HCT116 (cell line): Measurements from ENCODE around the gene TADA2B.

Experiments used
- CTCF ChIP-seq, 3 experiments: fragments of 200-600 bp in 1 of 3; sonication (generic) in 1 of 3; IDR thresholded peaks in 2 of 3; conservative IDR thresholded peaks in 1 of 3; 2 replicates each; pipeline ENCODE4 v1.5.1; 2012 to 2017; ENCODE audit warnings: low read depth in 2 of 3, low read length in 2 of 3, antibody characterized with exemption in 1 of 3, borderline replicate concordance in 1 of 3, control low read depth in 1 of 3, mild to moderate bottlenecking in 1 of 3, mixed read lengths in 1 of 3, mixed run types in 1 of 3, moderate library complexity in 1 of 3; ENCODE audit not compliant: insufficient read depth in 1 of 3
- EGR1 ChIP-seq: IDR thresholded peaks from 2 replicates; pipeline ENCODE4 v1.6.1; 2012; ENCODE audit warnings: low read depth
- EZH2 ChIP-seq: fragments of 200-600 bp; sonication (generic); IDR thresholded peaks from 2 replicates; pipeline ENCODE4 v1.6.1; 2017; ENCODE audit warnings: antibody characterized with exemption, mixed run types

DNA sequence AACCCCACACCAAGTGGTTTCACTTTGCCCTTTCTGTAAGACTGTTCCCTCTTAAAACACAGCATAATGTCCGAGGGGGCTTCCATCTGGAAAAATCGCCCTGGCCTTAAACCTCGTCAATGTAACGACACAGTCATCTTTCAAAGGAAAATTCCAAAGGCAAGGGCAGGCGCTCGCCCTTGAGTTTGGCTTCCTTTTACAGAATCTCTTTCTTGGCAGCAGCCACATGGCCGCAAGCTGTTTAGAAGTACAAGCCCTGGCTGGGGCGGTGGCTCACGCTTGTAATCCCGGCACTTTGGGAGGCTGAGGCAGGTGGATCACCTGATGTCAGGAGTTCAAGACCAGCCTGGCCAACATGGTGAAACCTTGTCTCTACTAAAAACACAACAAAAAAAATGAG is 51.7 kb downstream of the TADA2B start:
- TF ChIP-seq EZH2 = no peak
- no peak for TF ChIP-seq CTCF (IDR thresholded peaks at IDR 0.05 in 2 of 3, conservative IDR thresholded peaks at IDR 0.05 in 1 of 3; ENCODE audit: borderline replicate concordance in 1 of 3, insufficient read depth in 1 of 3, low read depth in 2 of 3, low read length in 2 of 3)
- no peak for TF ChIP-seq EGR1
